Tibial nerve (tissue), 4 donors: Measurements from ENCODE around the gene PSTPIP1. TPM values are rescaled to one million over a fixed set of nuclear protein-coding genes. Genes with fewer than 3 reads are reported as not detected.

Experiments
- DNase-seq, 2 donors: peaks; one replicate each; pipeline ENCODE4 v3.0.0-alpha.2; 2019; ENCODE audit warnings: low spot score in 2 of 2
- H3K27ac ChIP-seq, 4 donors: fragments of 200-600 bp; sonication (generic) in 3 of 4; one replicate each; pipeline ENCODE4 v1.5.1; 2017 to 2019; ENCODE audit warnings: mild to moderate bottlenecking in 1 of 4
- H3K27me3 ChIP-seq, 2 donors: fragments of 200-600 bp; sonication (generic) in 1 of 2; one replicate each; pipeline versions ENCODE4 v1.5.1 to v1.6.0; 2017 to 2019
- H3K36me3 ChIP-seq, 3 donors: fragments of 200-600 bp; sonication (generic); one replicate each; pipeline ENCODE4 v1.5.1; 2018 to 2019
- H3K4me1 ChIP-seq, 4 donors: fragments of 200-600 bp; sonication (generic) in 3 of 4; one replicate each; pipeline ENCODE4 v1.5.1; 2017 to 2019
- H3K4me3 ChIP-seq, 4 donors: fragments of 200-600 bp; sonication (generic) in 3 of 4; one replicate each; pipeline ENCODE4 v1.5.1; 2017 to 2019; ENCODE audit warnings: mild to moderate bottlenecking in 1 of 4, moderate library complexity in 1 of 4
- H3K9me3 ChIP-seq, 4 donors: fragments of 200-600 bp; sonication (generic) in 3 of 4; one replicate each; pipeline ENCODE4 v1.5.1; 2017 to 2019
- CTCF ChIP-seq, 5 experiments: fragments of 200-600 bp in 3 of 5; fragments of 450-650 bp in 2 of 5; sonication (generic) in 3 of 5; IDR thresholded peaks; one replicate each; pipeline ENCODE4 v1.5.1; 2016 to 2019; ENCODE audit warnings: antibody characterized with exemption in 5 of 5, mild to moderate bottlenecking in 3 of 5, moderate library complexity in 2 of 5
- EP300 ChIP-seq, 2 donors: sonication (generic); formaldehyde crosslinking; IDR thresholded peaks; one replicate each; pipeline ENCODE4 v1.6.1; 2017; ENCODE audit warnings: antibody characterized with exemption in 2 of 2, mild to moderate bottlenecking in 1 of 2
- POLR2A ChIP-seq, 2 donors: fragments of 450-650 bp; IDR thresholded peaks; one replicate each; pipeline ENCODE4 v1.6.1; 2017; ENCODE audit warnings: antibody characterized with exemption in 2 of 2, mild to moderate bottlenecking in 2 of 2, moderate library complexity in 2 of 2
- WGBS, 2 donors: methylation state at CpG; one replicate each; pipeline ENCODE4 v1.1.5; 2018; 5-methylcytosine and 5-hydroxymethylcytosine counted together
- total RNA-seq, 4 donors: library from RNA; depleted of rRNA; stranded (reverse); fragments of >200 nt; gene quantifications; one replicate each; pipeline ENCODE4 v1.1.0, GENCODE V29; 2016

The PSTPIP1 gene
- total RNA-seq, 4 donors from 2014 or later = 13.6 to 54.6 (median 19.3) TPM

- no peak overlapping the region for H3K27ac ChIP-seq
- DNase-seq = no peak
- H3K4me3 ChIP-seq = no peak overlapping the region
- WGBS, 2 donors = 88 to 93% methylated on average over 3 of the region's 3 CpGs
- no peaks in the 10 kb centered on the region for H3K9me3 ChIP-seq
- H3K4me1 ChIP-seq = peaks cover 0 to 23% (median 2%) of the 10 kb centered on the region in 4 donors
- H3K36me3 ChIP-seq = no peaks in the 10 kb centered on the region
- H3K27me3 ChIP-seq = no peaks in the 10 kb centered on the region
- TF ChIP-seq POLR2A (IDR thresholded peaks at IDR 0.05) (no peak), CTCF (IDR thresholded peaks at IDR 0.05) (no peak), EP300 (IDR thresholded peaks at IDR 0.05) (no peak)
These were observed 8.2 kb upstream of the PSTPIP1 start for GRCh38 chr15:76986743-76987142.

DNA sequence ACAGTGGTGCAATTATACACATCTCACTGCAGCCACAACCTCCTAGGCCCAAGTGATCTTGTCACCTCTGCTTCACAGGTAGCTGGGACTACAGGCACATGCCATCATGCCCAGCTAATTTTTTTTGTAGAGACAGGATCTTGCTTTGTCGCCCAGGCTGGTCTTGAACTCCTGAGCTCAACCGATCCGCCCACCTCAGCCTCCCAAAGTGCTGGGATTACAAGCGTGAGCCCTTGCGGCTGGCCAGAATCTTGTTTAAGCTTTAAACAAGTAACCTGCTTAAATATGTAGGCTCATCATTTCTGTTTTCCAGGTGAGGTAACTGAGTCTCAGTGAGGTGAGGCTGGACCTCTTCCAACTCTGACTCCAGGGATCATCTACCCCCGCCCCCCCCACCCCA, 7.7 kb upstream of the PSTPIP1 start:
- Histone ChIP-seq H3K36me3 (no peaks in the 10 kb centered on the region), H3K27ac (no peak overlapping the region), H3K4me1 (peaks cover 0 to 23% (median 2%) of the 10 kb centered on the region in 4 donors), H3K4me3 (no peak overlapping the region), H3K27me3 (no peaks in the 10 kb centered on the region), H3K9me3 (no peaks in the 10 kb centered on the region)
- 90 to 97% methylated on average over 5 to 6 of the region's 6 CpGs for WGBS, 2 donors
- TF ChIP-seq EP300 (IDR thresholded peaks at IDR 0.05) (no peak), CTCF (IDR thresholded peaks at IDR 0.05) (no peak), POLR2A (IDR thresholded peaks at IDR 0.05) (no peak)
- DNase-seq = no peak

DNA sequence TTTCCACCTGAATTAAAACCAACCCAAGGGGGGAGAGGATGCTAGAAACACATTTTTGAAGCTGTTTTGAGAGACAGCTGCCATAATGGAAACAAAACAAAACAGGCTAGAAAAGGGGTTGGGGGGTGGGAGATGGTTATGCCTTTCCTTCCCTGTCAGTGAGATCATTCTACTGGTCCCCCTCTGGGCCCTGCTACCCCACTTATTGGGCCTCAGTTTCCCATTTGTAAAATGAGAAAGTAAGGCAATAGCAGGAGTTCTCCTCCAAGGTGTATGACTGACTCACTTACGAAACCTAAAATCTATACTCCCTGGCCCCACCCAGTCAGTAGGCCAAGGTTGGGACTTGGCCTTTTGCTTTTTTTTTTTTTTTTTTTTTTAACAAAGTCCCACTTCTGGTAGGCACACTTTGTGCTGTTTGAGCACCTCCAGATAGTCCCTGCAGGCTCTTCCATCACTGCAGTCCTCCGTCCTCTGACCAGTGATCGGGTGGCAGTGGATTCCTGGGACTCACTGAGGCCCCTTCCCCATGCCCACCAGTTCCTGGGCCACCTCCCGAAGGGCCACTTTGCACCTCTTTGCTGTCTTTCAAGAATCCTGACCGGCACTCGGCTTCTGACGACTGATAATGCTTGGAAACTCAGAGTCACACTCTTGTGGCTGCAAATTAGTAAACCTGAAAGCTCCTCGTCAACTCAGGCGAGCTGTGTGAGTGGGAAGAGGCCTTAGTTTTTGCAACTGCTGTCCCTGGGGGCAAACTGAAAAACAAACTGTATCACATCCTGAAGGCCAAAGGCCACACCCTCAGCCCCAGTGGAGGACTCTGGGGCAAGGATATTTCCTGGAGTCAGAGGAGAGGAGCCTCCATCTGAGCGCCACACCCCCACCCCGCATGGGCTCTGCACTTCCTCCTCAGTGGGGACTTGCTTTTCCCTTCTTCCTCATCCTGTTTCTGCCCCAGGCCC, 6.7 kb upstream of the PSTPIP1 start:
- WGBS, 2 donors = 66 to 70% methylated on average over 10 to 11 of the region's 11 CpGs

DNA sequence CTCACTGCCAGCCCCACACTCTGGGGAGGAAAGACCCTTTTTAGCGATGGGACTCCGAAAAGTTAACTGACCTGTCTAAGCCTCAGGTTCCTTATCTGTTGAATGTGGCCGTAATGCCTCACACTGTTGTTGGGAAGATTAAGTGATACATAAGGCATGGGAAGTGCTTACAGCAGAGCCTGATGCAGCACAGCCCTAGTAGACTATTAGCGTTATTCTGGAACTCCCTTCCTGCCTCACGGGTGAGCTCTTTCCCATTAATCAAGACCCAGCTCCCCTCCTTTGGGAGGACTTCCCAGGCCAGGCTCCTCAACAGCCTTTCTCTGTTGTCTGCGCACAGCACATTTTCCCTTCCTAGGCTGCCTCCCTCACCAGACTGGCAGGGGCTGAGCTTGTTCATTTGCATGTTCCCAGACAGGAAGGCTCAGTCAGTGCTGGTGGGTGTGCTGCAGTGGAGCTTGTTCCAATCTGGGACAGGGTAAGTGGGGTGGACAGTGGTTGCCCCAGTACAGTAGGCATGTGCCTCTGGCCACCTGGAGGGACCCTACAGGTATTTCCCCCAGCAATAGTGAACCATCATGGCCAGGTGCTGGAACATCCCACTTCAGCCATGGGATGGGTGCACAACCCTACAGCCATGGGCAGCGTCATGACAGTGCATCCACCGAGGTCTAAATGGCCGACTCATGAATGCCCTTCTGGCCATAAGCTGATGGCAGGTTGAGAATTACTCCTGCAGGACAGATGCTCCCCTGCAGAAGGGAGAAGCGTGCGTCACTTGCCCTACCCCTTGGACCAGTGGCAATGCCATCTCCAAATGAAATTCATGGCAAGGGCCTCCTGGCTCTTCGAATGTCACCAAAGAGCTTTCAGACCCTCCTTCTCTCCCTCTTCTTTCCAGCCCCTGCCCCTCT, 5.8 kb upstream of the PSTPIP1 start:
- H3K4me3 ChIP-seq = no peak overlapping the region
- H3K27me3 ChIP-seq = no peaks in the 10 kb centered on the region
- WGBS, 2 donors = 66 to 69% methylated on average over 11 of the region's 12 CpGs
- H3K36me3 ChIP-seq = no peaks in the 10 kb centered on the region
- peak in 1 of 2 donors; percentile 27 for DNase-seq
- peak overlapping the region in 2 of 4 donors; percentile 11 to 17 for H3K27ac ChIP-seq
- H3K4me1 ChIP-seq = peaks cover 0 to 13% (median 2%) of the 10 kb centered on the region in 4 donors
- no peak for TF ChIP-seq POLR2A (IDR thresholded peaks at IDR 0.05)
- TF ChIP-seq CTCF (IDR thresholded peaks at IDR 0.05) = no peak
- TF ChIP-seq EP300 (IDR thresholded peaks at IDR 0.05) = no peak
- H3K9me3 ChIP-seq = no peaks in the 10 kb centered on the region

More for the DNA sequence above, 6.7 kb upstream of the PSTPIP1 start:
- DNase-seq = peak; percentile 33 to 43
- H3K27me3 ChIP-seq = no peaks in the 10 kb centered on the region
- no peak overlapping the region for H3K4me3 ChIP-seq
- peaks cover 0 to 18% (median 2%) of the 10 kb centered on the region in 4 donors for H3K4me1 ChIP-seq
- H3K9me3 ChIP-seq = no peaks in the 10 kb centered on the region
- no peaks in the 10 kb centered on the region for H3K36me3 ChIP-seq
- peak overlapping the region in 2 of 4 donors; percentile 4 to 17 for H3K27ac ChIP-seq
- peak in 1 of 2 donors; percentile 16 for TF ChIP-seq EP300 (IDR thresholded peaks at IDR 0.05)
- no peak for TF ChIP-seq CTCF (IDR thresholded peaks at IDR 0.05)
- no peak for TF ChIP-seq POLR2A (IDR thresholded peaks at IDR 0.05)
